Choroid plexus epithelial cell (primary cell): ENCODE results near the gene TNNT2.
A peak's percentile ranks its signal among the peaks of the same experiment; 100 is the strongest.

ENCODE experiments used
- DNase-seq: peaks from one replicate; pipeline ENCODE4 v3.0.0-alpha.2; 2010; ENCODE audit warnings: low read depth
- H3K4me3 ChIP-seq: 2 replicates; pipeline ENCODE4 v1.5.1; 2011; ENCODE audit warnings: low read depth, mild to moderate bottlenecking, control low read depth, low read length, moderate library complexity
- TF ChIP-seq, protein P1 (sequence below): conservative IDR thresholded peaks from 2 replicates; pipeline ENCODE4 v1.5.1; 2011; ENCODE audit warnings: low read depth, mild to moderate bottlenecking, control low read depth, inconsistent platforms, low read length, moderate library complexity

Gene TNNT2

GRCh38 chr1:201411292-201411691 is 33.8 kb upstream of the TNNT2 start:
- H3K4me3 ChIP-seq, result no peak overlapping the region
- TF ChIP-seq, protein P1, sequence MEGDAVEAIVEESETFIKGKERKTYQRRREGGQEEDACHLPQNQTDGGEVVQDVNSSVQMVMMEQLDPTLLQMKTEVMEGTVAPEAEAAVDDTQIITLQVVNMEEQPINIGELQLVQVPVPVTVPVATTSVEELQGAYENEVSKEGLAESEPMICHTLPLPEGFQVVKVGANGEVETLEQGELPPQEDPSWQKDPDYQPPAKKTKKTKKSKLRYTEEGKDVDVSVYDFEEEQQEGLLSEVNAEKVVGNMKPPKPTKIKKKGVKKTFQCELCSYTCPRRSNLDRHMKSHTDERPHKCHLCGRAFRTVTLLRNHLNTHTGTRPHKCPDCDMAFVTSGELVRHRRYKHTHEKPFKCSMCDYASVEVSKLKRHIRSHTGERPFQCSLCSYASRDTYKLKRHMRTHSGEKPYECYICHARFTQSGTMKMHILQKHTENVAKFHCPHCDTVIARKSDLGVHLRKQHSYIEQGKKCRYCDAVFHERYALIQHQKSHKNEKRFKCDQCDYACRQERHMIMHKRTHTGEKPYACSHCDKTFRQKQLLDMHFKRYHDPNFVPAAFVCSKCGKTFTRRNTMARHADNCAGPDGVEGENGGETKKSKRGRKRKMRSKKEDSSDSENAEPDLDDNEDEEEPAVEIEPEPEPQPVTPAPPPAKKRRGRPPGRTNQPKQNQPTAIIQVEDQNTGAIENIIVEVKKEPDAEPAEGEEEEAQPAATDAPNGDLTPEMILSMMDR, result no peak

DNA sequence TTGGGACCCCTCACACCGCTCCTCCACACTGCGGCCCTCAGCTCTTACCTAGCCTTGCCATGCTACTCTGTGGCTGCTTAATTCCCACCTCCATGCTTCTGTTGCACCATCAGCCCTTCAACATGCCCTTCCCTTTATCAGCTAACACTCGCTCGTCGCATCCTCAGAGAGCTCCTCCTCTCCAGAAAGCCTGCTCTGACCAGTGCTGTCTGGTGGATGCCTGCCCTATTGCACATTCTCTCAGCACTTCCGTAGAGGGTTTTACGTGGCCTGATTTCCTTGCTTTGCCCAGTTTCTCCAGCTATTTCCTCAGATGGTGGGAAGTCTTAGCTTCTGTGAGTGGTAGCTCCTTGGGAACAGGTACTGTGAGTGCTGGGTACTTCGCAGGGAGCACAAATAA is 32.0 kb upstream of the TNNT2 start:
- TF ChIP-seq, protein P1, result no peak
- DNase-seq, result no peak
- no peak overlapping the region for H3K4me3 ChIP-seq

More at GRCh38 chr1:201411292-201411691, 33.8 kb upstream of the TNNT2 start:
- DNase-seq, result no peak

DNA sequence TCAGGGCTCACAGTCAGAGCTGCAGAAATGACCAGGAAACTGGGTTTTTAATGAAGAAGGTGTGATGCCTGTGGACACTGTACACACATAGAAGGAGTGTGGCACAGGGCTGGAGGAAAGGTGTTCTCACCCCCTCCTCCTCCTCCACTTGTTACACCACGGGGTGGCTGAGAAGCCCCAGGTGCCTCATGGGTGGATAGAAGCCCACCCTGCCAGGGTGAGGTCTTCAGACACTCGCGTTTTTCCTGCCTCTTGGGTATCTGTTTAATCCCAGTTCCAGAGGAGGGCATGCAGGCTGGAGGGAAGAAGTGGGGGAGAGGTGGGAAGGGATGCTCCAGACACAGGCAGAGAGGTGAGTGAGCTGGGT is 31.3 kb upstream of the TNNT2 start:
- H3K4me3 ChIP-seq, result no peak overlapping the region
- no peak for DNase-seq
- TF ChIP-seq, protein P1, result no peak

DNA sequence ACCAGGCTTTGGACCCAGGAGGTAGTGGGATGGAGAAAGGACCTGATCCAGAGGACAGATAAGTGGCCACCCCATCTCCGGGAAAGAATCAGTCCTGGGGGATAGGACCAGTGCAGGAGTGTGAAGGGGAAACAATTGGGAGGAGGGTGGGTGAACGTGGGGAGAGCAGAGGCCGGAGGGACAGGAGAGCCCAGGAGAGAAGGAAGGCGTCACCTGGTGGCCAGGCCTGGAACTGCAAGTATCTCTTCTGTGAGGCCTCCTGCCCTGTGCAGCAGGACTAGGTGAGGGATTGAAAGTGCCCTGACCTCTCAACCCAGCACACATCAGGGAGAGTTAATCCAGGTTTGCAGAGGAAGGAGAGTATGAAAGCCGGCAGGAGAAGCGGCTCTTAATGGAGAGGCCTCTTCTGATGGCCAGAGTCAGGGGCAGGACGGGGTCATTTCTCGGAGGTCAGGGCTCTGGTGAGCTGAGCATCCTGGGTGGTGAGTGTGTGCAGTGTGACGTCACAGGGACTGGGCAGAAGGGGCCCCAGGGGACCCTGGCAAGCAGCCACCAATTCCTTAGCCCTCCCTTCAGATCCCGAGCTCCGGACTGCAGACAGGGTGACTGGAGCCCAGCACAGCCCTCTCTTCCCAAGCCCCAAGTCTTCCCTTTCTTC is 30.8 kb upstream of the TNNT2 start:
- H3K4me3 ChIP-seq, result no peak overlapping the region
- peak; percentile 83 for DNase-seq
- TF ChIP-seq, protein P1, result peak; percentile 98

DNA sequence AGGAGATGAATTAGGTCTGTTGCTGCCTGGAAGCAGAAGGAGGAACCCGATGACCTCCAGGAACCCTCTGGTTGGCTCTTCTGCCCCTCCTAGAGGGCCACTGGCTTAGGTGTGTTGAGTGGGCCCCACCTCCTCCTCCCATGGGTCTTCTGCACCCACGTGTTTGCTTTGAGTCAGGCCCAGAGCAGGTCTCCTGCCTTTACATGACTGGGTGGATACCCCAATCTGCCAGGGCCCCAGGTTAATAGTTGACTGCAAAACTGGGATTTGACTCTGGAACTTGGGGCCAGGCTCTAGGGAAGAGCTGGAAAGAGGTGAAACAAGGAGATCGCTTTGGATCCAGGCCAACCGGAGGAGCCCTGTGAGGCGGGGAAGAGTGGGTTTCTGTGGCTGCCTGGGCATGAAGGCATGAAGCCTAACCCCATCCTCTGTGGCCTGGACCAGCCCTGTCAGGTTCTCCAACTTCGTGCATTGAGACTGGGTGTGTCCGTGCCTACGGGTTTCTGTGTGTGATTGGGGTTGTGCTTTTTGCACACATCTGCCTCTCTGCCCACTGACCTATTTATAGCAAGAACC is 29.4 kb upstream of the TNNT2 start:
- H3K4me3 ChIP-seq, result no peak overlapping the region
- no peak for DNase-seq
- TF ChIP-seq, protein P1, result no peak

GRCh38 chr1:201405484-201405831 is 28.0 kb upstream of the TNNT2 start:
- DNase-seq, result no peak
- H3K4me3 ChIP-seq, result no peak overlapping the region
- TF ChIP-seq, protein P1, result no peak
